Trophoblast cell (in vitro differentiated cells and primary cell): ENCODE measurements around the gene PRPH.

Experiments
- DNase-seq, 2 donors: peaks; one replicate each; pipeline ENCODE4 v3.0.0-alpha.2; 2016
- H2AFZ ChIP-seq: 2 replicates; pipeline ENCODE4 v1.6.1; 2013; ENCODE audit warnings: low read length, moderate library complexity, mild to moderate bottlenecking; ENCODE audit not compliant: insufficient read depth, poor library complexity
- H2AK5ac ChIP-seq: 2 replicates; pipeline ENCODE4 v1.6.1; 2013; ENCODE audit warnings: mild to moderate bottlenecking, low read length
- H2BK120ac ChIP-seq: 2 replicates; pipeline ENCODE4 v1.6.1; 2013; ENCODE audit warnings: low read length, mild to moderate bottlenecking, moderate library complexity; ENCODE audit not compliant: insufficient read depth, poor library complexity
- H2BK12ac ChIP-seq: 2 replicates; pipeline ENCODE4 v1.6.1; 2013; ENCODE audit warnings: mild to moderate bottlenecking, low read length, moderate library complexity
- H2BK5ac ChIP-seq: 2 replicates; pipeline ENCODE4 v1.6.1; 2013; ENCODE audit warnings: low read length, low read depth, moderate library complexity, mild to moderate bottlenecking; ENCODE audit not compliant: poor library complexity
- H3K14ac ChIP-seq: 2 replicates; pipeline ENCODE4 v1.6.1; 2013; ENCODE audit warnings: mild to moderate bottlenecking, low read length
- H3K18ac ChIP-seq: 2 replicates; pipeline ENCODE4 v1.6.1; 2013; ENCODE audit warnings: mild to moderate bottlenecking, low read length
- H3K23ac ChIP-seq: 2 replicates; pipeline ENCODE4 v1.6.1; 2013; ENCODE audit warnings: low read length
- H3K27ac ChIP-seq: 2 replicates; pipeline ENCODE4 v1.5.1; 2013; ENCODE audit warnings: low read depth, mild to moderate bottlenecking, inconsistent platforms, low read length, moderate library complexity
- H3K27me3 ChIP-seq: 2 replicates; pipeline ENCODE4 v1.6.1; 2013; ENCODE audit warnings: inconsistent platforms, mild to moderate bottlenecking, low read length, moderate library complexity; ENCODE audit not compliant: insufficient read depth
- H3K36me3 ChIP-seq, 2 experiments: 1 replicate in 1 of 2; 2 replicates in 1 of 2; pipeline ENCODE4 v1.6.1; 2013; ENCODE audit warnings: low read length in 2 of 2, mild to moderate bottlenecking in 2 of 2, moderate library complexity in 1 of 2; ENCODE audit not compliant: insufficient read depth in 2 of 2, control insufficient read depth in 1 of 2
- H3K4ac ChIP-seq: 2 replicates; pipeline ENCODE4 v1.6.1; 2013; ENCODE audit warnings: low read depth, mild to moderate bottlenecking, low read length, moderate library complexity
- H3K4me1 ChIP-seq, 2 experiments: 1 replicate in 1 of 2; 2 replicates in 1 of 2; pipeline ENCODE4 v1.6.1; 2013; ENCODE audit warnings: low read length in 2 of 2, mild to moderate bottlenecking in 2 of 2, moderate library complexity in 1 of 2; ENCODE audit not compliant: insufficient read depth in 2 of 2, control insufficient read depth in 1 of 2
- H3K4me2 ChIP-seq: 2 replicates; pipeline ENCODE4 v1.6.1; 2013; ENCODE audit warnings: inconsistent platforms, mild to moderate bottlenecking, low read length, moderate library complexity
- H3K4me3 ChIP-seq: 2 replicates; pipeline ENCODE4 v1.5.1; 2013; ENCODE audit warnings: mild to moderate bottlenecking, low read depth, low read length, inconsistent platforms
- H3K79me1 ChIP-seq: one replicate; pipeline ENCODE4 v1.6.1; 2013; ENCODE audit warnings: low read length
- H3K79me2 ChIP-seq: 2 replicates; pipeline ENCODE4 v1.6.1; 2013; ENCODE audit warnings: low read length, mild to moderate bottlenecking; ENCODE audit not compliant: control insufficient read depth, insufficient read depth, poor library complexity
- H3K9ac ChIP-seq: 2 replicates; pipeline ENCODE4 v1.6.1; 2013; ENCODE audit warnings: mild to moderate bottlenecking, low read length
- H3K9me3 ChIP-seq: 2 replicates; pipeline ENCODE4 v1.6.1; 2013; ENCODE audit warnings: low read depth, mild to moderate bottlenecking, control low read depth, inconsistent platforms, low read length; ENCODE audit not compliant: insufficient read depth
- H4K12ac ChIP-seq: 2 replicates; pipeline ENCODE4 v1.6.1; 2013; ENCODE audit warnings: low read depth, mild to moderate bottlenecking, low read length, moderate library complexity
- H4K8ac ChIP-seq: 2 replicates; pipeline ENCODE4 v1.6.1; 2013; ENCODE audit warnings: low read depth, mild to moderate bottlenecking, low read length, moderate library complexity
- H4K91ac ChIP-seq: one replicate; pipeline ENCODE4 v1.6.1; 2013; ENCODE audit warnings: low read depth, mild to moderate bottlenecking, low read length, moderate library complexity
- WGBS: extraction: QIAGEN DNeasy Blood & Tissue Kit; methylation state at CpG from one replicate; pipeline ENCODE4 v1.1.7; 2013; ENCODE audit warnings: missing lambda C conversion rate; ENCODE audit not compliant: insufficient read length, insufficient coverage; ENCODE audit errors: extremely low coverage; 5-methylcytosine and 5-hydroxymethylcytosine counted together

Gene PRPH

DNA sequence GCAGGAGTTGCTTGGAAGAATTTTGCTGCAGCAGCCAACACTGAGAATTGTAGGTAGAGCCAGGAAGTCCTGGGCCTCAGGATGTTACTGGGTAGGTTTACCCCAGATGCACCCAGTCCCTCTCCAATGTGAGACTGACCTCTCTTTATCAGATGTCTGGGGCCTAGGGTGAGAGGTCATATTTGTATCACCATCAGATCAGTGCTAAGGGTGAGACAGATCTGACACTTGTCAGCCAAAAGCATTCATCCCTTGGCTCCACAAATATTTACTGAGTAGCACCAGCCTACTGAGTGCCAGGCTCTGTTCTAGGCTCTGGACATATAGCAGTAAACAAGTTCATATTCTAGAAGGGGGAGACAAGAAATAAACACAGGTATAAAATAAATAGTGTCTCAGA, 32.4 kb downstream of the PRPH start:
- H3K14ac ChIP-seq = no peak overlapping the region
- H3K79me1 ChIP-seq = peaks cover 5% of the 10 kb centered on the region
- no peak overlapping the region for H4K12ac ChIP-seq
- no peak overlapping the region for H3K27ac ChIP-seq
- H3K9ac ChIP-seq = no peak overlapping the region
- H3K4ac ChIP-seq = no peak overlapping the region
- H3K23ac ChIP-seq = no peak overlapping the region
- peaks cover 44% of the 10 kb centered on the region in 2 experiments for H3K36me3 ChIP-seq
- H2BK12ac ChIP-seq = no peak overlapping the region
- peaks cover 2% of the 10 kb centered on the region for H3K9me3 ChIP-seq
- no peak overlapping the region for H3K18ac ChIP-seq
- H4K8ac ChIP-seq = no peak overlapping the region
- DNase-seq = no peak
- H2BK120ac ChIP-seq = no peak overlapping the region
- no peak overlapping the region for H3K4me2 ChIP-seq
- H3K27me3 ChIP-seq = no peaks in the 10 kb centered on the region
- no peak overlapping the region for H2AFZ ChIP-seq
- H2BK5ac ChIP-seq = no peak overlapping the region
- no peak overlapping the region for H3K4me3 ChIP-seq
- no peak overlapping the region for H2AK5ac ChIP-seq
- peaks cover 2% of the 10 kb centered on the region for H3K79me2 ChIP-seq
- peaks cover 6 to 9% of the 10 kb centered on the region in 2 experiments for H3K4me1 ChIP-seq
- no peak overlapping the region for H4K91ac ChIP-seq

DNA sequence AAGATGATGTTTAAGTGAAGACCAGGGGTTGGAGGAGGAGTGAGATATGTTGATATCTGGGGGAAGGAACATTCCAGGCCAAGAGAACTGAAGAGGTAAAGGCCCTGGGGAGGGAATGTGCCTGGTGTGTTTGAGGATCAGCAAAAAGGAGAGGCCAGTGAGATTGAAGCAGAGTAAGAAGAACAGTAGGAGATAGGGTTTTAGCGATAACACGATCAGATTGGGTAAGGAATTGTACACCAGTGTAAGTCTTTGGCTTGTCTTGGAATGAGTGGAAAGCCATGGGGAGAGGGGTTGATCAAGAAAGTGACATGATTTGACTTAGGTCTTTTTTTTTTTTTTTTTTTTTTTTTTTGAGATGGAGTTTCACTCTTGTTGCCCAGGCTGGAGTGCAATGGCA, 32.9 kb downstream of the PRPH start:
- Histone ChIP-seq H4K8ac (no peak overlapping the region), H3K18ac (no peak overlapping the region), H4K12ac (no peak overlapping the region), H3K9me3 (peaks cover 2% of the 10 kb centered on the region), H3K14ac (no peak overlapping the region), H2AK5ac (no peak overlapping the region), H3K4ac (no peak overlapping the region), H3K23ac (no peak overlapping the region), H3K27ac (no peak overlapping the region), H3K4me1 (peaks cover 6 to 8% of the 10 kb centered on the region in 2 experiments), H3K79me2 (no peaks in the 10 kb centered on the region), H2BK5ac (no peak overlapping the region), H2AFZ (no peak overlapping the region), H3K27me3 (no peaks in the 10 kb centered on the region), H3K4me2 (no peak overlapping the region), H4K91ac (no peak overlapping the region), H3K79me1 (peaks cover 3% of the 10 kb centered on the region), H3K4me3 (no peak overlapping the region), H3K9ac (no peak overlapping the region), H2BK120ac (no peak overlapping the region), H3K36me3 (peaks cover 44% of the 10 kb centered on the region in 2 experiments), H2BK12ac (no peak overlapping the region)
- no CpG with 5 or more reads among the region's 2 CpGs for WGBS
- DNase-seq = no peak

DNA sequence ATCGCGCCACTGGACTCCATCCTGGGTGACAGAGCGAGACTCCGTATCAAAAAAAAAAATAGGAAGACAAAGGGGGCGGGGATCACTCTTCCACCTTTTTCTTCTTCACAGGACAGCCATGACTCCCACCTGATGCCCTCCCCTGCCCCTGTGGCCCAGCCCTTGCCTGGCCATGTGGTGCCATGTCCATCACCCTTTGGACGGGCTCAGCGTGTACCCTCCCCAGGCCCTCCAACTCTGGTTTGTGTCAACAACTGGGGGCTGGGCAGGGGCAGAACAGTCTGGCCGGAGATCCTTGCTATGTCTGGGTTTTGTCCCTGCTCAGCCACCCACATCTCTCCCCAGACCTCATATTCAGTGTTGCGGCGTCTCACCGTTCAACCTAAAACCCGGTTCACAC, 33.9 kb downstream of the PRPH start:
- H3K18ac ChIP-seq = no peak overlapping the region
- no peaks in the 10 kb centered on the region for H3K79me2 ChIP-seq
- H4K12ac ChIP-seq = no peak overlapping the region
- H3K9me3 ChIP-seq = peaks cover 4% of the 10 kb centered on the region
- H2AK5ac ChIP-seq = no peak overlapping the region
- H3K23ac ChIP-seq = no peak overlapping the region
- no peaks in the 10 kb centered on the region for H3K79me1 ChIP-seq
- no peak overlapping the region for H3K4ac ChIP-seq
- no peaks in the 10 kb centered on the region for H3K27me3 ChIP-seq
- no peak overlapping the region for H2BK12ac ChIP-seq
- H4K91ac ChIP-seq = no peak overlapping the region
- no peak overlapping the region for H3K9ac ChIP-seq
- no peak overlapping the region for H4K8ac ChIP-seq
- no peak overlapping the region for H2BK120ac ChIP-seq
- H3K4me3 ChIP-seq = no peak overlapping the region
- H3K4me1 ChIP-seq = peaks cover 3% of the 10 kb centered on the region in 2 experiments
- no peak overlapping the region for H3K4me2 ChIP-seq
- H3K27ac ChIP-seq = no peak overlapping the region
- H3K36me3 ChIP-seq = peaks cover 44% of the 10 kb centered on the region in 2 experiments
- H3K14ac ChIP-seq = no peak overlapping the region
- no peak for DNase-seq
- no peak overlapping the region for H2AFZ ChIP-seq
- no CpG with 5 or more reads among the region's 12 CpGs for WGBS
- H2BK5ac ChIP-seq = no peak overlapping the region

DNA sequence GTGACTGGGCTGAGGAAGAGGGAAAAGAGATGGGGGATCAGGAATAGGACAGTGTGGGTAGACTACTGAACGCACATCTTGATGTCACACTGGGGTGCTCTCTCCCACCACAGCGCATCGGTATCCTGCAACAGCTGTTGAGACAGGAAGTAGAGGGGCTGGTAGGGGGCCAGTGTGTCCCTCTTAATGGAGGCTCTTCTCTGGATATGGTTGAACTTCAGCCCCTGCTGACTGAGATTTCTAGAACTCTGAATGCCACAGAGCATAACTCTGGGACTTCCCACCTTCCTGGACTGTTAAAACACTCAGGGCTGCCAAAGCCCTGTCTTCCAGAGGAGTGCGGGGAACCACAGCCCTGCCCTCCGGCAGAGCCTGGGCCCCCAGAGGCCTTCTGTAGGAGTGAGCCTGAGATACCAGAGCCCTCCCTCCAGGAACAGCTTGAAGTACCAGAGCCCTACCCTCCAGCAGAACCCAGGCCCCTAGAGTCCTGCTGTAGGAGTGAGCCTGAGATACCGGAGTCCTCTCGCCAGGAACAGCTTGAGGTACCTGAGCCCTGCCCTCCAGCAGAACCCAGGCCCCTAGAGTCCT, 35.2 kb downstream of the PRPH start:
- no CpG with 5 or more reads among the region's 7 CpGs for WGBS
- H3K14ac ChIP-seq = no peak overlapping the region
- H3K4ac ChIP-seq = no peak overlapping the region
- H3K4me3 ChIP-seq = no peak overlapping the region
- H3K23ac ChIP-seq = no peak overlapping the region
- H3K9ac ChIP-seq = no peak overlapping the region
- H4K12ac ChIP-seq = no peak overlapping the region
- no peak overlapping the region for H2BK5ac ChIP-seq
- no peak overlapping the region for H3K18ac ChIP-seq
- H3K79me2 ChIP-seq = no peaks in the 10 kb centered on the region
- peaks cover 8% of the 10 kb centered on the region for H3K27me3 ChIP-seq
- H3K36me3 ChIP-seq = peaks cover 44% of the 10 kb centered on the region in 2 experiments
- H3K4me2 ChIP-seq = no peak overlapping the region
- no peak overlapping the region for H2AFZ ChIP-seq
- peaks cover 4% of the 10 kb centered on the region for H3K9me3 ChIP-seq
- no peak overlapping the region for H4K91ac ChIP-seq
- no peaks in the 10 kb centered on the region for H3K4me1 ChIP-seq
- H4K8ac ChIP-seq = no peak overlapping the region
- H2AK5ac ChIP-seq = no peak overlapping the region
- no peak overlapping the region for H2BK120ac ChIP-seq
- H3K79me1 ChIP-seq = no peaks in the 10 kb centered on the region
- DNase-seq = no peak
- H3K27ac ChIP-seq = no peak overlapping the region
- H2BK12ac ChIP-seq = no peak overlapping the region
